ENCODE measurements around the gene MLPH.
A peak's percentile ranks its signal among the peaks of the same experiment; 100 is the strongest.

MLPH gene, protein sequence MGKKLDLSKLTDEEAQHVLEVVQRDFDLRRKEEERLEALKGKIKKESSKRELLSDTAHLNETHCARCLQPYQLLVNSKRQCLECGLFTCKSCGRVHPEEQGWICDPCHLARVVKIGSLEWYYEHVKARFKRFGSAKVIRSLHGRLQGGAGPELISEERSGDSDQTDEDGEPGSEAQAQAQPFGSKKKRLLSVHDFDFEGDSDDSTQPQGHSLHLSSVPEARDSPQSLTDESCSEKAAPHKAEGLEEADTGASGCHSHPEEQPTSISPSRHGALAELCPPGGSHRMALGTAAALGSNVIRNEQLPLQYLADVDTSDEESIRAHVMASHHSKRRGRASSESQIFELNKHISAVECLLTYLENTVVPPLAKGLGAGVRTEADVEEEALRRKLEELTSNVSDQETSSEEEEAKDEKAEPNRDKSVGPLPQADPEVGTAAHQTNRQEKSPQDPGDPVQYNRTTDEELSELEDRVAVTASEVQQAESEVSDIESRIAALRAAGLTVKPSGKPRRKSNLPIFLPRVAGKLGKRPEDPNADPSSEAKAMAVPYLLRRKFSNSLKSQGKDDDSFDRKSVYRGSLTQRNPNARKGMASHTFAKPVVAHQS

DNA sequence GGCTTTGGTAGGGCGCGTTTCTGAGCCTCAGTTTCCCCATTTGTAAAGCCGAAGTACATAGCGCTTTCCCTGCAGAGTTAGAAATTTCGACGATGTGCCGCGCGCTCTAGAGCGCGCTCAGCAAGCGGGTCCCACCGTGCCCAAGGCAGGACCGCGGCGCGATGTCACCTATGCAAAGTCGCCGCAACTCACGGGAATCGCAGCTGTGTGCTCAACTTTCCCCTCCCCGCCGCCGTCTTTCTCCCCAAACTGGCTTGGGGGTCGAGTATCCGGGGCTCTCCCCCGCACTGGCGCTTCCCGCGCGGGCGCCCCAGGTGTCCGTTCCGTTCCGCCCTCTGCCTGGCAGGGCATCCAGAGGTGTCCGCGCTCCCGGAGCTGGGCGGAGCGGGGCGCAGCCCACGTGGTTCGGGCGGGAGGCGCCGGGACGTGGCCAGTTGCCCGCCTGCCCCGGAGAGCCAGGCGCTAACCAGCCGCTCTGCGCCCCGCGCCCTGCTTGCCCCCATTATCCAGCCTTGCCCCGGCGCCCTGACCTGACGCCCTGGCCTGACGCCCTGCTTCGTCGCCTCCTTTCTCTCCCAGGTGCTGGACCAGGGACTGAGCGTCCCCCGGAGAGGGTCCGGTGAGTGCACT lies at the start of gene MLPH:
MLPH (plus strand) TSS at position 433 of the 630 bp plus-strand sequence. CDS start 6,176 bp downstream, outside the sequence.
- no peak for DNase-seq

DNA sequence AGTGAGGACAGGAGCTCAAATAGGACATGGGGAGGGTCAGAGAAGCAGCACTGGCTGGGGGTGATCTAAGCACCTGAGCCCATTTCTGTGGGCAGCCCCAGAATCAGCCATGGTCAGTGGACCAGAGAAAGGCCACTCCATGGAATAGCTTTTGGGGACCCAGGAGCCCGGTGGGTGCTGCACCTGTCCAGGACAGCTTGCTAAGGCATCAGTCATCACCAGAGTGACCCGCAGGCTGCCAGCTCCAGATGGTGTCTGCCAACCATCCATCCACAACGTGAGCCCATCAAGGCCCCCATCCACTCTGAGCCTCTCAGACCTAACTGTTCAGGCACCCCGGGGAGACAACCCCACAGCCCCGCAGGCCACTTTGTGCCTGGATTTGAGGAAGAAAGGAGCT lies 49.5 kb upstream of the MLPH start:
- no peak for DNase-seq

DNA sequence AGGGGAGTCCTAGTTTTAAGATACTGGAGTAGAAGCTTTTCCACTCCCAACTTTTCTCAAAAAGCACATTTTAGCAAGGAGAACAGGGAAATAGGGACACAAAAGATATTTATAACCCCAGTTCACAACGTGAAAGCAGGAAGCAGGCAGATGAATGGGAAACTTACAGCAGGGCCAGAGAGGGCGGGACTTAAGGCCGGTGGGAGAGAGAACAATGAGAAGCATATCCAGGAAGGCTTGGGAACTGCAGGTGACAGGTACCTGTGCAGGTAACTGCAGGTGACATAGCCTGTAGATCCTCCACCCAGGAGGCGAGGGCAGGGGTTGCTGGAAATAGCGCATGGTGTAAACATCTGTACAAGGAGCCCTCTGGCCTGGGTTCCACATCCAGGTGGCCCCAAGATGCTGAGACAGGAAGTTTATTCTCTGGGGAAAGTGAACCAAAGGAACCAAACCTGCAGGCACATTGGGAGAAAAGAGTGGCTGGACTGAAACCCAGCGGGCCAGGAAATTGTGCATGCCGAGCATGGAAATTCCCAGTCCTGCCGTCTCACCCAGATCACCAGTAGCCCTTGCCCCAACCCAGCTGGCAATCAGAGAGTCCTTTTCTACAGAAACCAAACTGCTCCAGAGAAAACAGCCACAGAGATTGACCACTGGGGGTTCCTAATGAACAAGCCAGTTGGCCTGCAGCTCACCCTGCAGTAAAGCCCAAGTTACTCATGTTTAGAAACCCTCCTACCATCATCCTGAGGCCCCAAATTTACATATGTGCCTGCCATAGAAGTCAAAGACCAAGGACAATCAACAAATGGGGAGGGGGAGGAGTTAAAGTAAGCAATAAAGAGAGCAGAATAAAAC lies 48.7 kb upstream of the MLPH start:
- DNase-seq: peak; percentile 5 to 56 (median 14)

DNA sequence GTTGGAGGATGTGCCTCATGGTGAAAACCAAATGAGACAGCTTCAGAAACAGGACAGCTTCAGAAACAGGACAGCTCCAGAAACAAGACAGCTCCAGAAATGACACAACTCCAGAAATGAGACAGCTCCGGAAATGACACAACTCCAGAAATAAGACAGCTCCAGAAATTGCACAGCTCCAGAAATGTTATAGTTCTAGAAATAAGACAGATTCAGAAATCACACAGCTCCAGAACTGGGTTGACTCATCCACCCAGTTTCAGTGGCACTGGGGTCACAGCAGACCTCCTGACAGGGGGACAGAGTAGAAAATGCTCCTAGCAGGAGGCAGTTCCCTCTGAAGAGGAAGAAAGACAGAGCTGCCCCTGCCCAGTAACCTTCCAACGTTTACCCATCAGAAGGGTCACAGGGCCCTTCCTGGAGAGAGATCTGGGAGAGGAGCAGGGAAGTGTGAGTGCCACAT lies 46.2 kb upstream of the MLPH start:
- DNase-seq: no peak

DNA sequence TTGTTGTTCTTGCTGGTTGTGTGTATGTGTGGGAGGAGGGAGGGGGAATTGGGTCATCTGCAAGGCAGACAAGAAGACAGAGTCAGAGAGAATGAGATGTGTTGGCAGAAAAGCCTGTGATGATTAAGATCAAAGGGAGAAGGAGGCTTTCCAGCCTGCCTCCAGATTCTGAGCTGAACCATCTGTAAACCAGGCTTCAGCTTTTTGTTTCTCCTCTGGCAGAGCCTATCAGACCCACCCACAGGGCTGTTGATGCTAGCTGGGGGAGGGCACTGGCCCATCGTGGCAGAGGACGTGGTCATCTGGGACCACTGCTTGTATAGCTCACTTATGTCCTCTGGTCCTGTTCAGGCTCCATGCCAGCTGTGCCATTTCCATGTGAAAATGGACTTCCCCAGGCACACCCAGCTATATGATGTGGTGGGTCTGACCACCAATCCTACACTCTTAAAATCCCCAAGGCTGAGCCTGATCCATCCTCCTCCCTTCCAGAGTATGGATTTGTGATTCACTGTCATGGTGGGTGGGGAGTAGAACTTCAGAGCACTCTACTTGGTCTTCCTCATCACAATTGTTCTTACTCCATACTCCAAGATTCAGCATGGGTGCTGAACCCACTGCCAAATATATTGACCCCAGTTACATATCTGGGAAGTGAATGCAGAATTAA lies 45.3 kb upstream of the MLPH start:
- DNase-seq: no peak

DNA sequence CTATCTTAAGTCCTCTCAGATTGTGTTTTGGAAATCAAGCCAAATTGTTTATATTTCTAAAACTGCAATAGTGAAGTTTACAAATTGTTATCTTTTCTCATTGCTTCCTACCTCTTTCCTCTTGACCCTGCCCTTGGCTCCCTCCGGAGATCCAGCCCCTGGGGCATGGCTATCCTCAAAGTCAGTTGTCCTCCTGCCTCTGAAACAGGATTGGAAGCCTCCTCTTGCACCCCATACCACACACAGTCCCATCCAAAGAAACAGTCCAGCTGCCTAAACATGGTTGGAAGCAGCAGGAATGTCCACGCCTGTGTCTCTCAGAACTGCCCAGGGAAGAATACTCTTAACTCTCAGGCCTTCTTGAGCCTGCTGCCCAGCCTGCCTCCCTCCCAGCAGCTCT lies 43.0 kb upstream of the MLPH start:
- DNase-seq: no peak

DNA sequence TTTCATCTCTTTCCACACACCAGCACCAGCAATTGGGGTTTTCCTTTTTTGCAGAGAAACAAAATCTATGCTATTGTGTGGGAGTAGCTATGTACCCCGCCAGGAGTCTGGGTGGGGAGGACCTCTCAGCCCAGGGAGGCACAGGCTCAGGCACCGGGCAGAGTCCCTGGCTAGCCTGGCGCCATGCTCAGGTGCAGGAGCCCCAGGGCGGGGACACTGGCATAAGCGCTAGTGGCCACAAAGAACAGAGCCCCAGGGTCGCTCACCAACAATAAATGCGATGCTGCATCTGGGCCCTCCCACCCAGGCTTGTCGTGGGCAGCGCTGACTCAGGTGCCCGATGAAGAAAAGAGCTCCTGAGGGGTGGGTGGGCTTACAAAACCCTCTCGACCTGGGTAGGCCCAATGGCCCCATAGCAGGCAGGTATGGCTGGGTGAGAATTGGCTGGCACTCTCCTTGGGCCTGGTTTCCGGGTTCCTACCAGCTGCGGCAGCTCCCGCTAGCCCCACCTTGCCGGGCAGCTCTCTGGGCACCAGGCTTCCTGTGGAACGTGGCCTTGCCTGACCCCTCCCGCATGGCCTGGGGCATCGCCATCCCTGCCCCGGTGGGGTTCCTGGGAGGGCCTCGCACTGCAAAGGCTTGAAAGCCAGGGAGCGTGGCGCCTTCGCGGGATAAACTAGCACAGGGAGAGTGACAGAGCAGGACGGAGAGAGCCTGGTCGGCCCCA lies 41.3 kb upstream of the MLPH start:
- DNase-seq: no peak

DNA sequence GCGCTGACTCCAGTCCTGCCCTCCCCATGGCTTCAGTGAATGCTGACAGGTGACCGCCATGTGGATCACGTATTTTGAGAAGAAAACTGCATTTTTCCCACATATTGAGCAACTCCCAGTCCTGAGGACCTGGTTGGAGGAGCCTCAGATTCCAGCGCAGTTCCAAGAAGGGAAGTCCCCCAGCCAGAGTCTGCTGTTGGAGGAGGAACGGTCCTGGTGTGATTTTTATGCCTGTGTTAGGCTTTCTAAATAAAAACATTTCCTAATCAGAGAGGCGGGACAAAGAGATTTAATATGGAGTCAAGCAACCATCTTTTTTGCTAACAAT lies 40.7 kb upstream of the MLPH start:
- DNase-seq: no peak

DNA sequence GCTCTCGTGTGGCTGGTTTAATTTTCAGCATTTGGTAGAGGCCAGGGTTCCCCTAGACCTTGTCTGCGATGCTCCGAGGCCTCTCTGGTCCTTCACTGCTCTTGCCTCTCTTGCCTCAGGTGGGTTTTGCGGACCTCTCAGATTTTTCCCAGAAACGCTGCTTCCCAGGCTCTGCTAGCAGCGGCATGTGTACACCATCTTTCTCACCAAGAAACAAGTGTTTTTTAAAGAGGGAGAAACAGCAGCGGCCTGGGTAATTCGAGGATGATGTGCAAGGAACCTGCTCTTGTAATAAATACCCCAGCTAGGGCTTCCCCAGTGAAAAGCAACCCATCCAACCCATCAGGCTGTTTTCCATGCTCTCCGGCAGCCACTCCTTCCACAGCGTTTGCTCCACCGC lies 39.6 kb upstream of the MLPH start:
- no peak for DNase-seq

DNA sequence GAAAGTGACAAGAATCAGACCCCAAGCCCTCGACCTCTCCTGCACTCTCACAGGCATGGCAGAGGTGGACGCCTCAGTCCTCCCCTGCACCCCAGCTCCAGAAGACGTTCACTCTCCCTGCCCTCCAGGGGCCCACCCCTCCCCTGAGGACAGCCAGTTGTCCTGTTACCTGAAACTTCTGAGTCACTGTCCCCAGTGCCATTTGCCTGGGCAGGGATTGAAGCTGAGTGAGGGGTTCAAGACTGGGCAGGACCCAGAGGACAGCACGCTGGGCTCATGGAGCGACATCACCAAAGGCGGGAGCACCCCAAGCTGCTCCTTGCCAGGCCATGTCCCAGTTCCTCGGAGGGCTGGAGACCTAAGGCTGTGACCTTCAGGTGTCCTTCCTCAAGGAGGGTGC lies 38.9 kb upstream of the MLPH start:
- no peak for DNase-seq

DNA sequence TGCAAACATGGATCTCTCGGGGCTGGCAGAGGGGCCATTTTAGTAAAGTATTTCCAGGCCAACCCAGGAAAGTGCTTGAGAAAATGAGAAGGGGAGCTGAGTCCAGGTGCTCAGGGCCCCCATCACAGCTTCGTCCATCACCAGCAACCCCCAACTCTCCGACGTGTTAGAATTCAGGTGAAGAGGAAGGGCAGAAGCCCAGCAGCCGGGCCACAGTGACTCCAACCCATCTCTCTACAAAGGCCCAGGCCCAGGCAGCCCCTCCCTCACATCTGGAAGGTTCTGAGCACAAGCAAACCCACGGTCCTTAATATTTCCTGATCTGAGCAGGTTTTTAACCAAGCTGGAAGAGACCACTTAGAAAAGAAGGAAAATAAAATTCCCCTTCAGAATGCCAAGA lies 38.4 kb upstream of the MLPH start:
- DNase-seq: no peak

DNA sequence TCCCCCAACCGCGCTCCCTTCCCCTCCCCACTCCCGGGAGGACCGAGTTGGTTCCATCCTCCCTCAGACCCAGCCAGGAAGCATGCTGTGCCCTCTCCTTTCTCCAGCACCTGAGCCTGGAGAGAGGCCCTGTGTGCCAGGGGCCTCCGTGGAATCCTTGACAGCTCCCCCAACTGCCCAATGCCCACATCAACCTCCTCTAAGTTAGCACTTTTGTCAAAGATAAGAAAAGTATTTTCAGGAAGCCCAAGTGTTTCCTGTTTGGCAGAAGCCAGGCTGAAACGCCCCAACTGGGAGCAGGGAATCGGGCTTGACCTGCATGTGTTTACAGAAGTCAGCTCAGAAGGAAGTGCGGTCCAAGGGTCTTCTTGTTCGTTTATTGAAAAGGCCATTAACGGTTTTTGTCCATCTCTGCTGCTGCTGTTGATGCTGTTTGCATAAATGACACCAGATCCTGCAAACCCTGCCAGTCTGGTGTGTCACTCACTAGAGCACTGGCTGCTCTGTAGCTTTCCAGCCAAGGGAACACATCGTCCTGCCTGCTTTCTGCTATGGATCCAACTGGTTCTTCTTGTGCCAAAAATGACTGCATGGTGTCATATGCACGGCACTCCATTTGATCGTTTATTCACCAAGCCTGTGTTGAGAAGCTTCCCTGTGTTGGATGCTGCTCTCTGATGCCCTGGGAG lies 37.7 kb upstream of the MLPH start:
- no peak for DNase-seq

DNA sequence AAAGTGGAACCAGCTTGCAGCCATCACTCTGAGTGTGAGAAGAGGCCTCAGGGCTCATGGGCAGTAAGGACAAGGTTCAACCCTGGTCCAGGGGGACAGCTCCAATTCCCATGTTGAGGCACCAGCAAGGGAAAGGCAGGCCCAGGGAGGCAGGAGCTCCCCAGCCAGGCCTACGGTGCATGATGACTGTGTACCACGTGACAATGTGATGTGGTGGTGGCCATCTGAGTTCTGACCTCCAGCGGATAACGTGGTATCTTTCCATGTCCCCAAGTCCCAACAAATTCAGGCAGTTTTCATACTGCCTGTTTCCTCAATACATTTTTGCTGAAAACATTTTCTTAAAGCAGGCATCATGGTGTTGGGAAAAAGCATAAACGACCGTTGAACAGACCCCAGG lies 36.9 kb upstream of the MLPH start:
- no peak for DNase-seq

DNA sequence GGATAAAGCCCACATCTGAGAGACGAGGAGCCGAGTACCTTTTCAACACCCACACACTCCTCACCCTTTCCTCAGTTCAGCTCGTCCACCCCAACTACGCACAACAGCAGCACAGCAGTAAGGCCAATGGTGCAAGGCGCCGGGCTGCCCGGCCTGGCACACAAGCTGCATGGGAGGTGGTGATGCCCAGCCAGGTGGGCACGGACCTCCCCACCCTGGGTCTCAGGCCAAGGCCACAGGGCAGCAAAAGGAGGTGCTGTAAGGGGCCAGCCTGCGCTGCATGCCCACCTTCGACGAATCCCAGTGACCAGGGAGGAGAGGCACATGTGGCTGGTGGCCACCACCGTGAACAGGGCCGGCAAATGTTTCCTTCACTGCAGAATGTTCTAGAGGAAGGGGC lies 36.5 kb upstream of the MLPH start:
- DNase-seq: no peak

DNA sequence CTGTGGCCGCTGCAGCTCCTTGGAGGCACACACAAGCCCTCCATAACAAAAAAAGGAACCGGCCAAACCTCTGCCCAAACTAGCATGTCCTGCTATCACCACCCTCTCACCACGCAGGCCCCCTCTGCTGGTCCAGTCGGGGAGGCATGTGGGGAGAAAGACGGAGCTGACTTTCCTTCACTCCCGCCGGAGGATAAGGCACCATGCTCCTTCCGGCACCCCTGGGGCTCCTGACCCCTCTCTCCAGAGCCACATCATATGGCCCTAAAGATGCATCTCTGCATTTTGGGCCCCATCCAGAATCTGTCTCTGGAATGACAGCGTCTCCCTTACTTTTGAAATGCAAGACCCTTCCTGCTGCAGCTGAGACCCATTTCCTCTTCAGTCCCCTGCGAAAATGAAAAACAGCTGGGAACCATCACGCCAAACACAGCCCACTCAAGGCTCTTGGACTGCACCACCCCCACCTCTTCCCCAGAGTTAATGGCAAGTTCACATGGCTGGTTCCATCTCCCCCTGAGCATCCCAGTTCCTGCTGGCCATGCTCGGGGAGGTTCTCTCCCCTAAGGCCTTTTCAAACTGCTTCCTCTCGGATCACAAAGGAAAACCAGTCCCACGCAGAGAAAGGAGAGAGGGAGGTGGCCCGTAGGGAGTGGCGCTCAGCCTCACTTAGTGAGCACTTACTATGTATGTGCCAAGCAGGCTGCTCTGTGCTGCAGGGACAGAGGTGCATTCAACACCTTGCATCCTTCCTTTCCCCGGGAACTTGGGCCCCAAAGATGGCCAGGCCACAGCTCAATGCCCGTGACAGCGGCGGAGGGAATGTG lies 35.2 kb upstream of the MLPH start:
- DNase-seq: no peak

DNA sequence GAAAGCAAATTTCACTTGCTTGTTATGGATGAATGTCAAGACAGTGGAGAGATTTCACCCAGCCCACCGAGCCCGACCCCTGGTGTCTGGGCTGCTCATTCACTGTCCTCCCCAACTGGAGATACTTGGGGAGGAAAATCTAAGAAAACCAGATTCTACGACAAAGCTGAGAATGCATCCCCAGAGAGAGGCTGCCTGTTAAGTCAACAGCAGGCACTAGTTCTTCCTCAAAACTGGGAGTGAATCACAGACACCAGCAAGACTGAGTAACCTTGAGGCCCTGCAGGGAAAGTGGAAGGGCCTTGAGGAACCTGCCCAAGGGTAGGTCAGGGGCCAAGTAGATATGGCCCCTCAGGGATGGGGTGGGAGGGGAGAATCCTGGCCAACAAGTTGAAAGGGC lies 34.2 kb upstream of the MLPH start:
- no peak for DNase-seq

DNA sequence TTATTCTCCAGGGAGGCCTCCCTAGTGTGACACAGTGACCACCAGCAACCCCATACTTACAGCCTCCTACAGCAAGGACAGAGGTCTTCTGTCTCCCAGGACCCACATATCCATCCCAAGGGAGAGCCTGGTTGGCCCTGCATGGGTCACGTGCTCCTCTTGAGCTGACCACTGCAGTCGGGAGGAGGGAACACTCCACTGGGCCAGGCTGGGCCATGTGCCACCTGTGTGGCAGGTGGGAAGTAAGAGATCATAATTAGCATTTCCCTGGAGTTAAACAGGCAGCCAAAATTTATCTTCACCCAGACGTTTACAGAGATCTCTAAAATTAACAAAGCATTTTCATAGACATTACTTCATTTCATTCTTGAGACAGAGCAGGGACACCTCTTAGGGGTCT lies 33.4 kb upstream of the MLPH start:
- peak in 1 of 3 experiments; percentile 2 for DNase-seq

DNA sequence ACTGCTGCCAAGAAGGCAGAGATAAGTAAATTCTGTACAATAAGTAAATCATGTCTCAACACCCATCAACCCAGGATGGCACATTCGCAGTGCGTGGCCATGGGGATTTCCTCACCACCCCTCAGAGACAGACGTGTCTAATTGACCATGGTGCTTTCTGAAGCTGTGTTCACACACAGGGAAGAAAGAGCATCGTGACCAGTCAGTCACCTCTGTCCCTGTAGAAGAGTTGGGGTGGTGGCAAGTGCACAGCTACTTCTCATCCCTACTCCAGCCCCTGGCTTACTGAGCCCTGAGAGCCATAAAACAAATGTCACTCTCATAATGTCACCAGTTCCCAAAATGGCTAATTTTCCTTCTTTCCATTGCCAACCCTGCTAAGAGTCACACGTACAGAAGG lies 31.3 kb upstream of the MLPH start:
- no peak for DNase-seq

DNA sequence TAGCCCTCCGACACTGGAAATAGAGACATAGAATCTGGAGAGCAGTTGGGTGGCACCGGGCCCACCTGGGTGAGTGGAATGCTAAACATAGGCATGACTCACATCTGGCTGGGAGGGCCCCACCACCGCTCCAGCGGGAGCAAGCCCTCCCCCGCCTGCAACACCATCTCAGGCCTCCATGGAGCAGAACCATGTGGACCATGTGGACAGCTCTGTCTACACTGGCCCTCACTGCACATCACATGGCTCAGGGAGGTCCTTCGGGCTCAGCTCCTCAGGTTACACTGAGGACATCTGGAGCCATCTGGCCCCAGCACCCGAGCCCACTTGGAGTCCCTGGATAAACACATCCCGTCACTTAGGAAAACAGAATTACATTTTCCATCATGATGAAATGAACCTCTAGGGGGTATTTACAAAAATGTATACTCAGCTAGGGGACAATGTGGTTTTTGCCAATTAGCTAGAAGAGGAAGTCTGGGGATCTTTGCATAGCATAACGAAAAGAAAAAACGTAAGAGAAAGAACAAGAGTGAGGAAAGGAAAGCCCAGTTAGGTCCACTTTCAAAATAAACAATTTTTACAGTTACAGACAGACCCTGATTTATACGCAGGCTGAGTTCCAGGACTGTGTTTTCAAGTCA lies 30.7 kb upstream of the MLPH start:
- DNase-seq: no peak

DNA sequence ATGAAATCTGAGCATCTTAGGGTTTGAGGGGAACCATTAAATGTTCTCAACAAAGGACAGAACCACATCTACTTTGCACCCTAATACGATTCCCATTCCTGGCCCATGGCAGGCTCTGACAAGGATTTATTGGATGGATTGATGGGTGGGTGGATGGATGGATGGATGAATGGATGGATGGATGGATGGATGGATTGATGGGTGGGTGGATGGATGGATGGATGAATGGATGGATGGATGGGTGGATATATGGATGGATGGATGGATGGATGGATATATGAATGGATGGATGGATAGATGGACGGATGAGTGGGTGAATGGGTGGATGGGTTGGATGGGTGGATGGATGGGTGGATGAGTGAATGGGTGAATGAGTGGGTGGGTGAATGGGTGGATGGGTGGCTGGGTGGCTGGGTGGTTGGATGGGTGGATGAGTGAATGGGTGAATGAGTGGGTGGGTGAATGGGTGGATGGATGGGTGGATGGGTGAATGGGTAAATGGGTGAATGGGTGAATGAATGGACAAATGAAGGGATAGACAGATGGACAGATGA lies 29.6 kb upstream of the MLPH start:
- no peak for DNase-seq

All from NCI-H1417 (cell line).